Peyer's patch (tissue), 4 donors: Measurements from ENCODE around the gene MAP3K5. TPM values are rescaled to one million over a fixed set of nuclear protein-coding genes. Genes with fewer than 3 reads are reported as not detected.
"Not testable (repeated sequence)": the region's sequence is repeated elsewhere in the genome, so short reads cannot be mapped to it uniquely, and the experiment has no call there.

ENCODE experiments used
- DNase-seq, 3 donors: peaks; one replicate each; pipeline ENCODE4 v3.0.0-alpha.2; 2017 to 2019
- H3K27ac ChIP-seq, 4 donors: fragments of 200-600 bp; sonication (generic); one replicate each; pipeline ENCODE4 v1.5.1; 2016 to 2019
- H3K27me3 ChIP-seq, 2 donors: fragments of 200-600 bp; sonication (generic); one replicate each; pipeline ENCODE4 v1.5.1; 2019
- H3K36me3 ChIP-seq, 3 donors: fragments of 200-600 bp; sonication (generic); one replicate each; pipeline ENCODE4 v1.5.1; 2016 to 2019
- H3K4me1 ChIP-seq, 4 donors: fragments of 200-600 bp; sonication (generic); one replicate each; pipeline ENCODE4 v1.5.1; 2016 to 2019
- H3K4me3 ChIP-seq, 4 donors: fragments of 200-600 bp; sonication (generic); 1 replicate in 3 of 4; 2 replicates in 1 of 4; pipeline ENCODE4 v1.5.1; 2016 to 2019; ENCODE audit warnings: mild to moderate bottlenecking in 1 of 4
- H3K9me3 ChIP-seq, 4 donors: fragments of 200-600 bp; sonication (generic); one replicate each; pipeline ENCODE4 v1.5.1; 2016 to 2019; ENCODE audit warnings: mild to moderate bottlenecking in 1 of 4
- CTCF ChIP-seq, 6 experiments: fragments of 450-650 bp in 4 of 6; fragments of 200-600 bp in 2 of 6; sonication (generic) in 1 of 6; IDR thresholded peaks; one replicate each; pipeline ENCODE4 v1.5.1; 2017 to 2019; ENCODE audit warnings: antibody characterized with exemption in 6 of 6, mild to moderate bottlenecking in 3 of 6, moderate library complexity in 1 of 6
- POLR2A ChIP-seq, 2 donors: fragments of 450-650 bp; IDR thresholded peaks; one replicate each; pipeline ENCODE4 v1.5.1; 2017; ENCODE audit warnings: antibody characterized with exemption in 2 of 2, mild to moderate bottlenecking in 2 of 2, moderate library complexity in 2 of 2
- total RNA-seq, 4 donors: library from RNA; depleted of rRNA; stranded (reverse); fragments of >200 nt; gene quantifications; one replicate each; pipeline ENCODE4 v1.1.0, GENCODE V29; 2016

Gene MAP3K5
- total RNA-seq, 4 donors from 2014 or later, result 14.2 to 46.2 (median 23.2) TPM

GRCh38 chr6:136790411-136791295 lies 1.6 kb downstream of the MAP3K5 start:
- H3K9me3 ChIP-seq, result no peaks in the 10 kb centered on the region
- peak overlapping the region; percentile 69 to 87 (median 77) for H3K4me3 ChIP-seq
- TF ChIP-seq CTCF (IDR thresholded peaks at IDR 0.05), result no peak
- no peak for TF ChIP-seq POLR2A (IDR thresholded peaks at IDR 0.05)
- no peaks in the 10 kb centered on the region for H3K36me3 ChIP-seq
- H3K27me3 ChIP-seq, result no peaks in the 10 kb centered on the region
- no peak for DNase-seq
- H3K4me1 ChIP-seq, result peaks cover 3 to 44% (median 5%) of the 10 kb centered on the region in 4 donors
- peak overlapping the region; percentile 92 to 98 (median 94) for H3K27ac ChIP-seq

DNA sequence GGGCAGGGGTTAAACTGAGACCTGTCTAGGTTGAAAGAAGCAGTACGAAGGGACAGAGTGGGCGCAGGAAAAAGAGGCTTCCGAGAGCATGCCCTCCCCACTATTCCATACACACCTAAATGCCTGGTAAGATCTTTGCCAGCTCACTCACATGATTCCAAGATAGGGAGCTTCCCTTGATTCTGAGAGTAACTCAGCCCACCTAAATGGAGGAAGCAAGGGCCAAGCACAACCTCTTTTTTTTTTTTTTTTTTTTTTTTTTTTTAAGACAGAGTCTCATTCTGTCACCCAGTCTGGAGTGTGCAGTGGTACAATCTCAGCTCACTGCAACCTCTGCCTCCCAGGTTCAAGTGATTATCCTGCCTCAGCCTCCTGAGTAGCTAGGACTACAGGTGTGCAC lies 2.8 kb downstream of the MAP3K5 start:
- peak overlapping the region in 3 of 4 donors; percentile 13 to 87 (median 24) for H3K4me3 ChIP-seq
- DNase-seq, H3K36me3 ChIP-seq, H3K27me3 ChIP-seq, H3K9me3 ChIP-seq: not testable (repeated sequence)
- peaks cover 4 to 51% (median 10%) of the 10 kb centered on the region in 4 donors for H3K4me1 ChIP-seq
- peak overlapping the region; percentile 52 to 98 (median 92) for H3K27ac ChIP-seq

DNA sequence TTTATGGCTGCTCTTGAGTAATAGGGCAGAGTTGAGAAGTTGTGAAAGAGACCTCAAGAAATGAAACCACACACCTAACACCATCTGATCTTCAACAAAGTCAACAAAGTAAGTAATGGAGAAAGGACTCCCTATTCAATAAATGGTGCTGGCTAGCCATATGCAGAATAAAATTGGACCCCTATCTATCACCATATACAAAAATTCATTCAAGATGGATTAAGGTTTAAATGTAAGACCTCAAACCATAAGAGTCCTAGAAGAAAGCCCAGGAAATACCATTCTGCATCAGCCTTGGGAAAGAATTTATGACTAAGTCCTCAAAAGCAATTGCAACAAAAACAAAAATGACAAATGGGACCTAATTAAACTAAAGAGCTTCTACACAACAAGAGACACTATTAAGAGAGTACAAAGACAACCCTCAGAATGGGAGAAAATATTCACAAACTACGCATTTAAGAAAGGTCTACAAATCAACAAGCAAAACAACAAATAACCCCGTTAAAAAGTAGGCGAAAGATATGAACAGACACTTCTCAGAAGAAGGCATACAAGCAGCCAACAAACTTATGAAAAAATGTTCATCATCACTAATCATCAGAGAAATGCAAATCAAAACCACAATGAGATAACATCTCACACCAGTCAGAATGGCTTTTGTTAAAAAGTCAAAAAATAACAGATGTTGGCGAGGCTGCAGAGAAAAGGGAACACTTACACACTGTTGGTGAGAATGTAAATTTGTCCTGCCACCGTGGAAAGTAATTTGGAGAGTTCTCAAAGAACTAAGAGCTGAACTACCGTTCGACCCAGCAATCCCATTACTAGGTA lies 4.0 kb downstream of the MAP3K5 start:
- no peaks in the 10 kb centered on the region for H3K36me3 ChIP-seq
- no peak for TF ChIP-seq POLR2A (IDR thresholded peaks at IDR 0.05)
- TF ChIP-seq CTCF (IDR thresholded peaks at IDR 0.05), result no peak
- H3K4me3 ChIP-seq, result peak overlapping the region in 2 of 4 donors; percentile 4 to 87
- H3K27ac ChIP-seq, result peak overlapping the region; percentile 52 to 98 (median 86)
- H3K27me3 ChIP-seq, result no peaks in the 10 kb centered on the region
- H3K9me3 ChIP-seq, result no peaks in the 10 kb centered on the region
- H3K4me1 ChIP-seq, result peaks cover 6 to 46% (median 13%) of the 10 kb centered on the region in 4 donors
- DNase-seq, result no peak

- TF ChIP-seq POLR2A (IDR thresholded peaks at IDR 0.05) (no peak), CTCF (IDR thresholded peaks at IDR 0.05) (no peak)
- Histone ChIP-seq H3K36me3 (no peaks in the 10 kb centered on the region), H3K4me3 (no peak overlapping the region), H3K27me3 (no peaks in the 10 kb centered on the region), H3K9me3 (no peaks in the 10 kb centered on the region), H3K4me1 (peaks cover 6 to 48% (median 13%) of the 10 kb centered on the region in 4 donors), H3K27ac (peak overlapping the region; percentile 52 to 98 (median 86))
- DNase-seq, result no peak
Measured at GRCh38 chr6:136787726-136788068, 4.6 kb downstream of the MAP3K5 start.

- Histone ChIP-seq H3K36me3 (no peaks in the 10 kb centered on the region), H3K4me1 (peaks cover 6 to 55% (median 15%) of the 10 kb centered on the region in 4 donors), H3K27ac (peak overlapping the region in 3 of 4 donors; percentile 52 to 98 (median 79)), H3K27me3 (no peaks in the 10 kb centered on the region), H3K4me3 (no peak overlapping the region), H3K9me3 (no peaks in the 10 kb centered on the region)
- DNase-seq, result no peak
- TF ChIP-seq POLR2A (IDR thresholded peaks at IDR 0.05) (no peak), CTCF (IDR thresholded peaks at IDR 0.05) (no peak)
Measured at GRCh38 chr6:136786658-136787057, 5.6 kb downstream of the MAP3K5 start.
